ENCODE measurements around the gene NEDD9.

DNA sequence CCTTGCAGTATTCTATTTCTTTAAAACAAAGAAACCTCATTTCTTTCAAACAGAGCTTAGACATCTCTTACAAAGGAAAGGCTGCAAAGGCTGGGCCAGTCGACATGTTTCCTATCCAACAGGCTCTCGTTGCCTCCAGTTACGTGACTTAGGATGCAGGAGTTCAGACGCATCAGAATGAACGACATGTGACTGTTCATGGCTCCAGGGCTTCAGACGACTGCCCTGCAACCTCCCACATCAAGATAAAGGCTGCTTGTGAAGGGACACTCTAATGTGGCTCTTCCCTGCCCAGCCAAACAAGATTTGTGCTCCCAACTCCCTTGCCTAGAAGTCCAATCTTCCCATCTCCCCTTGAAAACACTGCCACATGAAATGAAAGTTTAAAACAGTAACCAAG, 14.3 kb upstream of the NEDD9 start:
- TF ChIP-seq, protein P1, sequence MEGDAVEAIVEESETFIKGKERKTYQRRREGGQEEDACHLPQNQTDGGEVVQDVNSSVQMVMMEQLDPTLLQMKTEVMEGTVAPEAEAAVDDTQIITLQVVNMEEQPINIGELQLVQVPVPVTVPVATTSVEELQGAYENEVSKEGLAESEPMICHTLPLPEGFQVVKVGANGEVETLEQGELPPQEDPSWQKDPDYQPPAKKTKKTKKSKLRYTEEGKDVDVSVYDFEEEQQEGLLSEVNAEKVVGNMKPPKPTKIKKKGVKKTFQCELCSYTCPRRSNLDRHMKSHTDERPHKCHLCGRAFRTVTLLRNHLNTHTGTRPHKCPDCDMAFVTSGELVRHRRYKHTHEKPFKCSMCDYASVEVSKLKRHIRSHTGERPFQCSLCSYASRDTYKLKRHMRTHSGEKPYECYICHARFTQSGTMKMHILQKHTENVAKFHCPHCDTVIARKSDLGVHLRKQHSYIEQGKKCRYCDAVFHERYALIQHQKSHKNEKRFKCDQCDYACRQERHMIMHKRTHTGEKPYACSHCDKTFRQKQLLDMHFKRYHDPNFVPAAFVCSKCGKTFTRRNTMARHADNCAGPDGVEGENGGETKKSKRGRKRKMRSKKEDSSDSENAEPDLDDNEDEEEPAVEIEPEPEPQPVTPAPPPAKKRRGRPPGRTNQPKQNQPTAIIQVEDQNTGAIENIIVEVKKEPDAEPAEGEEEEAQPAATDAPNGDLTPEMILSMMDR (IDR thresholded peaks at IDR 0.05 in 2 of 3, conservative IDR thresholded peaks at IDR 0.05 in 1 of 3; ENCODE audit: borderline replicate concordance in 1 of 3, insufficient read depth in 1 of 3, low read depth in 2 of 3, low read length in 2 of 3), result no peak
- no peak for TF ChIP-seq SP1 (IDR thresholded peaks at IDR 0.05; ENCODE audit: low read depth)
- TF ChIP-seq EZH2 (IDR thresholded peaks at IDR 0.05), result no peak
- TF ChIP-seq, protein P2, sequence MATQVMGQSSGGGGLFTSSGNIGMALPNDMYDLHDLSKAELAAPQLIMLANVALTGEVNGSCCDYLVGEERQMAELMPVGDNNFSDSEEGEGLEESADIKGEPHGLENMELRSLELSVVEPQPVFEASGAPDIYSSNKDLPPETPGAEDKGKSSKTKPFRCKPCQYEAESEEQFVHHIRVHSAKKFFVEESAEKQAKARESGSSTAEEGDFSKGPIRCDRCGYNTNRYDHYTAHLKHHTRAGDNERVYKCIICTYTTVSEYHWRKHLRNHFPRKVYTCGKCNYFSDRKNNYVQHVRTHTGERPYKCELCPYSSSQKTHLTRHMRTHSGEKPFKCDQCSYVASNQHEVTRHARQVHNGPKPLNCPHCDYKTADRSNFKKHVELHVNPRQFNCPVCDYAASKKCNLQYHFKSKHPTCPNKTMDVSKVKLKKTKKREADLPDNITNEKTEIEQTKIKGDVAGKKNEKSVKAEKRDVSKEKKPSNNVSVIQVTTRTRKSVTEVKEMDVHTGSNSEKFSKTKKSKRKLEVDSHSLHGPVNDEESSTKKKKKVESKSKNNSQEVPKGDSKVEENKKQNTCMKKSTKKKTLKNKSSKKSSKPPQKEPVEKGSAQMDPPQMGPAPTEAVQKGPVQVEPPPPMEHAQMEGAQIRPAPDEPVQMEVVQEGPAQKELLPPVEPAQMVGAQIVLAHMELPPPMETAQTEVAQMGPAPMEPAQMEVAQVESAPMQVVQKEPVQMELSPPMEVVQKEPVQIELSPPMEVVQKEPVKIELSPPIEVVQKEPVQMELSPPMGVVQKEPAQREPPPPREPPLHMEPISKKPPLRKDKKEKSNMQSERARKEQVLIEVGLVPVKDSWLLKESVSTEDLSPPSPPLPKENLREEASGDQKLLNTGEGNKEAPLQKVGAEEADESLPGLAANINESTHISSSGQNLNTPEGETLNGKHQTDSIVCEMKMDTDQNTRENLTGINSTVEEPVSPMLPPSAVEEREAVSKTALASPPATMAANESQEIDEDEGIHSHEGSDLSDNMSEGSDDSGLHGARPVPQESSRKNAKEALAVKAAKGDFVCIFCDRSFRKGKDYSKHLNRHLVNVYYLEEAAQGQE (IDR thresholded peaks at IDR 0.05; ENCODE audit: low read depth), result no peak
- TF ChIP-seq CEBPB (IDR thresholded peaks at IDR 0.05; ENCODE audit: low read depth), result no peak
- no peak for TF ChIP-seq POLR2A (IDR thresholded peaks at IDR 0.05; ENCODE audit: borderline replicate concordance, extremely low read depth, insufficient read depth, insufficient read length)
- no peak for TF ChIP-seq EZH2phosphoT487 (IDR thresholded peaks at IDR 0.05; ENCODE audit: borderline replicate concordance)
- no peak for TF ChIP-seq RAD21 (IDR thresholded peaks at IDR 0.05; ENCODE audit: low read depth)
- TF ChIP-seq POLR2AphosphoS5 (IDR thresholded peaks at IDR 0.05; ENCODE audit: low read depth, low read length), result no peak
- TF ChIP-seq SIN3A (IDR thresholded peaks at IDR 0.05; ENCODE audit: low read depth), result no peak
- no peak for TF ChIP-seq ZFX (IDR thresholded peaks at IDR 0.05)
- TF ChIP-seq, protein P3, sequence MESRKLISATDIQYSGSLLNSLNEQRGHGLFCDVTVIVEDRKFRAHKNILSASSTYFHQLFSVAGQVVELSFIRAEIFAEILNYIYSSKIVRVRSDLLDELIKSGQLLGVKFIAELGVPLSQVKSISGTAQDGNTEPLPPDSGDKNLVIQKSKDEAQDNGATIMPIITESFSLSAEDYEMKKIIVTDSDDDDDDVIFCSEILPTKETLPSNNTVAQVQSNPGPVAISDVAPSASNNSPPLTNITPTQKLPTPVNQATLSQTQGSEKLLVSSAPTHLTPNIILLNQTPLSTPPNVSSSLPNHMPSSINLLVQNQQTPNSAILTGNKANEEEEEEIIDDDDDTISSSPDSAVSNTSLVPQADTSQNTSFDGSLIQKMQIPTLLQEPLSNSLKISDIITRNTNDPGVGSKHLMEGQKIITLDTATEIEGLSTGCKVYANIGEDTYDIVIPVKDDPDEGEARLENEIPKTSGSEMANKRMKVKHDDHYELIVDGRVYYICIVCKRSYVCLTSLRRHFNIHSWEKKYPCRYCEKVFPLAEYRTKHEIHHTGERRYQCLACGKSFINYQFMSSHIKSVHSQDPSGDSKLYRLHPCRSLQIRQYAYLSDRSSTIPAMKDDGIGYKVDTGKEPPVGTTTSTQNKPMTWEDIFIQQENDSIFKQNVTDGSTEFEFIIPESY (IDR thresholded peaks at IDR 0.05; ENCODE audit: extremely low read depth, insufficient replicate concordance, low read length), result no peak
- TF ChIP-seq FOSL1 (IDR thresholded peaks at IDR 0.05; ENCODE audit: low read depth), result no peak
- TF ChIP-seq ZNF274 (IDR thresholded peaks at IDR 0.05; ENCODE audit: low read depth, low read length), result no peak

Data from HCT116 (cell line).